SK-N-SH treated with all-trans-retinoic acid at 6 μM for 48 hours (cell line): Measurements from ENCODE around the gene FBXL3.

ENCODE experiments used
- CSDC2 ChIP-seq: fragments of 250-450 bp; sonication (Bioruptor Pico); IDR thresholded peaks from 2 replicates; pipeline ENCODE4 v1.5.0; 2020; ENCODE audit warnings: mild to moderate bottlenecking, moderate library complexity
- GLIS3 ChIP-seq: fragments of 250-450 bp; sonication (Bioruptor Pico); IDR thresholded peaks from 2 replicates; pipeline ENCODE4 v1.5.0; 2020; ENCODE audit warnings: mild to moderate bottlenecking, moderate library complexity
- OSR1 ChIP-seq: fragments of 250-450 bp; sonication (Bioruptor Pico); IDR thresholded peaks from 2 replicates; pipeline ENCODE4 v1.8.0; 2022; ENCODE audit warnings: moderate library complexity, mild to moderate bottlenecking, inconsistent platforms
- PATZ1 ChIP-seq: fragments of 250-450 bp; sonication (Bioruptor Pico); IDR thresholded peaks from 2 replicates; pipeline ENCODE4 v1.8.0; 2020; ENCODE audit warnings: mild to moderate bottlenecking, moderate library complexity, borderline replicate concordance
- TCF4 ChIP-seq: fragments of 250-450 bp; sonication (Bioruptor Pico); IDR thresholded peaks from 2 replicates; pipeline ENCODE4 v1.8.0; 2021; ENCODE audit warnings: mild to moderate bottlenecking, moderate library complexity, borderline replicate concordance

DNA sequence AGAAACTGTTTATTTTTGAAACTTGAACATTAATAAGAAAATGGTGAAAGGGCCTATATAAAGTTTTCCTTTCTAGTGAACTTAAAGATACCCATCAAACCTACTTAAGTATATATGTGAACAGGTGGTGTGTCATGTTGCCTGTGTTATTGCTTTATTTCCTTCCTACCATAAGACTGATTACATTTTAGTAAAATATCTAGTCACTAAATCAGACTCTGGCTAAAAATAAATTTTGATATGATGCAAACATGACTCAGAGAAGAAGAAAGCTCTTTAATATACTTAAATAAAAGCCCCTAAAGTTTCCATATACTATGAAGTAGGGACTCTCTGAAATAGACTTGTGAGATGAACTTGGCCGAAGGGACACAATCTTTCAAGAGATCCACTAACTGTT lies 35.1 kb upstream of the FBXL3 start:
- TF ChIP-seq GLIS3 (no peak), CSDC2 (no peak), OSR1 (CRISPR knock-in tag) (no peak), PATZ1 (no peak), TCF4 (no peak)
